Trophoblast cell (in vitro differentiated cells and primary cell): ENCODE results near the gene PPP1R36.
A peak's percentile ranks its signal among the peaks of the same experiment; 100 is the strongest.

Source experiments
- DNase-seq, 2 donors: peaks; one replicate each; pipeline ENCODE4 v3.0.0-alpha.2; 2016
- H2AFZ ChIP-seq: 2 replicates; pipeline ENCODE4 v1.6.1; 2013; ENCODE audit warnings: low read length, moderate library complexity, mild to moderate bottlenecking; ENCODE audit not compliant: insufficient read depth, poor library complexity
- H2AK5ac ChIP-seq: 2 replicates; pipeline ENCODE4 v1.6.1; 2013; ENCODE audit warnings: mild to moderate bottlenecking, low read length
- H2BK120ac ChIP-seq: 2 replicates; pipeline ENCODE4 v1.6.1; 2013; ENCODE audit warnings: low read length, mild to moderate bottlenecking, moderate library complexity; ENCODE audit not compliant: insufficient read depth, poor library complexity
- H2BK12ac ChIP-seq: 2 replicates; pipeline ENCODE4 v1.6.1; 2013; ENCODE audit warnings: mild to moderate bottlenecking, low read length, moderate library complexity
- H2BK5ac ChIP-seq: 2 replicates; pipeline ENCODE4 v1.6.1; 2013; ENCODE audit warnings: low read length, low read depth, moderate library complexity, mild to moderate bottlenecking; ENCODE audit not compliant: poor library complexity
- H3K14ac ChIP-seq: 2 replicates; pipeline ENCODE4 v1.6.1; 2013; ENCODE audit warnings: mild to moderate bottlenecking, low read length
- H3K18ac ChIP-seq: 2 replicates; pipeline ENCODE4 v1.6.1; 2013; ENCODE audit warnings: mild to moderate bottlenecking, low read length
- H3K23ac ChIP-seq: 2 replicates; pipeline ENCODE4 v1.6.1; 2013; ENCODE audit warnings: low read length
- H3K27ac ChIP-seq: 2 replicates; pipeline ENCODE4 v1.5.1; 2013; ENCODE audit warnings: low read depth, mild to moderate bottlenecking, inconsistent platforms, low read length, moderate library complexity
- H3K27me3 ChIP-seq: 2 replicates; pipeline ENCODE4 v1.6.1; 2013; ENCODE audit warnings: inconsistent platforms, mild to moderate bottlenecking, low read length, moderate library complexity; ENCODE audit not compliant: insufficient read depth
- H3K36me3 ChIP-seq, 2 experiments: 1 replicate in 1 of 2; 2 replicates in 1 of 2; pipeline ENCODE4 v1.6.1; 2013; ENCODE audit warnings: low read length in 2 of 2, mild to moderate bottlenecking in 2 of 2, moderate library complexity in 1 of 2; ENCODE audit not compliant: insufficient read depth in 2 of 2, control insufficient read depth in 1 of 2
- H3K4ac ChIP-seq: 2 replicates; pipeline ENCODE4 v1.6.1; 2013; ENCODE audit warnings: low read depth, mild to moderate bottlenecking, low read length, moderate library complexity
- H3K4me1 ChIP-seq, 2 experiments: 1 replicate in 1 of 2; 2 replicates in 1 of 2; pipeline ENCODE4 v1.6.1; 2013; ENCODE audit warnings: low read length in 2 of 2, mild to moderate bottlenecking in 2 of 2, moderate library complexity in 1 of 2; ENCODE audit not compliant: insufficient read depth in 2 of 2, control insufficient read depth in 1 of 2
- H3K4me2 ChIP-seq: 2 replicates; pipeline ENCODE4 v1.6.1; 2013; ENCODE audit warnings: inconsistent platforms, mild to moderate bottlenecking, low read length, moderate library complexity
- H3K4me3 ChIP-seq: 2 replicates; pipeline ENCODE4 v1.5.1; 2013; ENCODE audit warnings: mild to moderate bottlenecking, low read depth, low read length, inconsistent platforms
- H3K79me1 ChIP-seq: one replicate; pipeline ENCODE4 v1.6.1; 2013; ENCODE audit warnings: low read length
- H3K79me2 ChIP-seq: 2 replicates; pipeline ENCODE4 v1.6.1; 2013; ENCODE audit warnings: low read length, mild to moderate bottlenecking; ENCODE audit not compliant: control insufficient read depth, insufficient read depth, poor library complexity
- H3K9ac ChIP-seq: 2 replicates; pipeline ENCODE4 v1.6.1; 2013; ENCODE audit warnings: mild to moderate bottlenecking, low read length
- H3K9me3 ChIP-seq: 2 replicates; pipeline ENCODE4 v1.6.1; 2013; ENCODE audit warnings: low read depth, mild to moderate bottlenecking, control low read depth, inconsistent platforms, low read length; ENCODE audit not compliant: insufficient read depth
- H4K12ac ChIP-seq: 2 replicates; pipeline ENCODE4 v1.6.1; 2013; ENCODE audit warnings: low read depth, mild to moderate bottlenecking, low read length, moderate library complexity
- H4K8ac ChIP-seq: 2 replicates; pipeline ENCODE4 v1.6.1; 2013; ENCODE audit warnings: low read depth, mild to moderate bottlenecking, low read length, moderate library complexity
- H4K91ac ChIP-seq: one replicate; pipeline ENCODE4 v1.6.1; 2013; ENCODE audit warnings: low read depth, mild to moderate bottlenecking, low read length, moderate library complexity
- WGBS: extraction: QIAGEN DNeasy Blood & Tissue Kit; methylation state at CpG from one replicate; pipeline ENCODE4 v1.1.7; 2013; ENCODE audit warnings: missing lambda C conversion rate; ENCODE audit not compliant: insufficient read length, insufficient coverage; ENCODE audit errors: extremely low coverage; 5-methylcytosine and 5-hydroxymethylcytosine counted together

PPP1R36 gene

DNA sequence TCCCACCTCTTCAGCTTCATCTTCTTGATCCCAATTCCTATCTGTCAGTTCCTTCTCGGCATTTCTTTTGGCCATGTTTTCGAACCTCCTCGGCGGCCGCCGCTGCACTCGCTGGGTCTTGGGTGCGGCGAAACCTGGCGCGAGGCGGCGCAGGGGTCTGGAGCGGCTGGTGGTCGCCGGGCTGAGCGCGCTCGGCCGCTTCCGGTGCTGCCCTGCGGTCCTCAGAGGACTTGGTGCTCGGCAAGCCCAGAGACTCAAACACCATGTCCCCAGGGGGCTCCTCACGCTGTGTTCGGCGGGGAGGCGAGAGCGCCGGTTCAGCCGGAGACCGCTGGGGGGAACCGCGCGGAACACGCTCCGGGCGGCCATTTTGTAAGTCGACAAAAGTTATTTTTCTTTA, 51.8 kb downstream of the PPP1R36 start:
- H3K14ac ChIP-seq = no peak overlapping the region
- no peaks in the 10 kb centered on the region for H3K79me1 ChIP-seq
- no peak overlapping the region for H3K4me3 ChIP-seq
- H4K91ac ChIP-seq = no peak overlapping the region
- no peak overlapping the region for H4K12ac ChIP-seq
- no peak overlapping the region for H2BK5ac ChIP-seq
- no peak overlapping the region for H3K4ac ChIP-seq
- no peaks in the 10 kb centered on the region for H3K36me3 ChIP-seq
- H3K27ac ChIP-seq = no peak overlapping the region
- H3K4me2 ChIP-seq = no peak overlapping the region
- no peak overlapping the region for H2BK120ac ChIP-seq
- no peak overlapping the region for H3K23ac ChIP-seq
- peaks cover 5 to 8% of the 10 kb centered on the region in 2 experiments for H3K4me1 ChIP-seq
- no peak overlapping the region for H2AFZ ChIP-seq
- no peak overlapping the region for H3K18ac ChIP-seq
- no peaks in the 10 kb centered on the region for H3K79me2 ChIP-seq
- no peak overlapping the region for H4K8ac ChIP-seq
- no peaks in the 10 kb centered on the region for H3K9me3 ChIP-seq
- no peak overlapping the region for H3K9ac ChIP-seq
- no peak overlapping the region for H2AK5ac ChIP-seq
- no CpG with 5 or more reads among the region's 38 CpGs for WGBS
- peak in 1 of 2 donors; percentile 37 for DNase-seq
- H2BK12ac ChIP-seq = no peak overlapping the region
- H3K27me3 ChIP-seq = no peaks in the 10 kb centered on the region

DNA sequence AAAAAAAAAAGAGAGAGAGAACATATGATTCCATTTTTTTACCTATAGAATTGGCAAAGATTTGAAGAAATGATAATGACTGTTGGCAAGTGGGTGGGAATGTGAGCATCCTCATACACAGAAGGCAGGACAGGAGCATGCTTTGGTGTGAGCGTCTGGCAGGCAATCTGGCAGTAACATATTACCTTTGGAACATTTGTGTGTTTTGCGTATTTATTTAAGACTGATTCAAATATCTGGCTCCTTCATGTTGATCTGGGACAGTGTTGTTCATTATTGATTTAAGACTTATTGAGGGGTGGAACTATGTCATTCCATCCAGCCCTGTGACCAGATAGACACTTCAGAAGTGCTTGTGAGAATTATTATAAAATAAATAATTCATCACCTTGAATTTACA, 53.1 kb downstream of the PPP1R36 start:
- no peak overlapping the region for H2AFZ ChIP-seq
- WGBS = no CpG with 5 or more reads among the region's 2 CpGs
- H2BK120ac ChIP-seq = no peak overlapping the region
- no peak for DNase-seq
- no peak overlapping the region for H4K12ac ChIP-seq
- H3K14ac ChIP-seq = no peak overlapping the region
- H4K8ac ChIP-seq = no peak overlapping the region
- H2BK5ac ChIP-seq = no peak overlapping the region
- H3K18ac ChIP-seq = no peak overlapping the region
- H3K79me2 ChIP-seq = no peaks in the 10 kb centered on the region
- H3K4ac ChIP-seq = no peak overlapping the region
- no peak overlapping the region for H3K9ac ChIP-seq
- H3K27me3 ChIP-seq = no peaks in the 10 kb centered on the region
- no peak overlapping the region for H3K4me2 ChIP-seq
- peaks cover 6 to 8% of the 10 kb centered on the region in 2 experiments for H3K4me1 ChIP-seq
- H3K79me1 ChIP-seq = no peaks in the 10 kb centered on the region
- no peak overlapping the region for H2BK12ac ChIP-seq
- H3K36me3 ChIP-seq = no peaks in the 10 kb centered on the region
- H3K4me3 ChIP-seq = no peak overlapping the region
- no peaks in the 10 kb centered on the region for H3K9me3 ChIP-seq
- H3K23ac ChIP-seq = no peak overlapping the region
- no peak overlapping the region for H3K27ac ChIP-seq
- H2AK5ac ChIP-seq = no peak overlapping the region
- no peak overlapping the region for H4K91ac ChIP-seq

DNA sequence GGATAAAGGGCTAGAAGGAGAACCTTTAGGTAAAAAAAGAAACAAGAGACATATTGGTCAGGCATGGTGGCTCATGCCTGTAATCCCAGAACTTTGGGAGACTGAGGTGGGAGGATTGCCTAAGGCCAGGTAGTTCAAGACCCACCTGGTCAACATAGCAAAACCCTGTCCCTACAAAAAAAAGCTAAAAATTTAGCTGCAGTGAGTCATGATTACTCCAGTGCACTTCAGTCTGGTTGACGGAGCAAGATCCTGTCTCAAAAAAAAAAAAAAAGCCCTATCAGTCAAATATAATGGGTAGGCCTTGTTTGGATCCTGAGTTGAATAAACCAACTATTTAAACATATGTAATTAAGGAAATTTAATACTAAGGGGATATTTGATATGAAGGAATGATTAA, 54.2 kb downstream of the PPP1R36 start:
- no peak overlapping the region for H4K91ac ChIP-seq
- H3K79me2 ChIP-seq = no peaks in the 10 kb centered on the region
- H2BK120ac ChIP-seq = no peak overlapping the region
- H3K9me3 ChIP-seq = no peaks in the 10 kb centered on the region
- no peaks in the 10 kb centered on the region for H3K79me1 ChIP-seq
- H4K12ac ChIP-seq = no peak overlapping the region
- H4K8ac ChIP-seq = no peak overlapping the region
- WGBS = no CpG with 5 or more reads among the region's 1 CpG
- no peak overlapping the region for H2AFZ ChIP-seq
- DNase-seq = no peak
- H2AK5ac ChIP-seq = no peak overlapping the region
- no peak overlapping the region for H3K4me3 ChIP-seq
- no peaks in the 10 kb centered on the region for H3K36me3 ChIP-seq
- H3K9ac ChIP-seq = no peak overlapping the region
- no peak overlapping the region for H2BK5ac ChIP-seq
- H3K4me2 ChIP-seq = no peak overlapping the region
- H2BK12ac ChIP-seq = no peak overlapping the region
- H3K4me1 ChIP-seq = peaks cover 6 to 8% of the 10 kb centered on the region in 2 experiments
- no peak overlapping the region for H3K23ac ChIP-seq
- H3K4ac ChIP-seq = no peak overlapping the region
- no peak overlapping the region for H3K14ac ChIP-seq
- no peaks in the 10 kb centered on the region for H3K27me3 ChIP-seq
- H3K27ac ChIP-seq = no peak overlapping the region
- H3K18ac ChIP-seq = no peak overlapping the region

DNA sequence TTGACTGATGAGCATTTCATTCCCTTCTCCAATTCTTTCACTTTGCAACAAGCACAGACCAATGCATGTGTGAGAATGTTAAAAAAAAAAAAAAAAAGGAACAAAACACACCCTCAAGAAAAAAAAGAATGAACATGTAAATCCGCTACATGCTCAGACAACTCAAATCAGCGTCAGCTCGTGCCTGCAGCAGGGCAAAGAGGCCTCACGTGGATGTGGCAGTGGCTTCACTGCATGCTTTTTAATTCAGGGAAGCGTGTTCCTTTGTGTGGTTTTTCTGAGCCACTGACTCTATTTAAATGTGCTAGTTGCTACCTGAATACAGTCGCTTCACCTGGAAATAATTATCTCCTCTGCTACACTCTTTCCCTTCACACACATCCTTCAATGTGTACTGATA, 55.1 kb downstream of the PPP1R36 start:
- Histone ChIP-seq H3K79me1 (no peaks in the 10 kb centered on the region), H2BK12ac (no peak overlapping the region), H2AK5ac (no peak overlapping the region), H4K12ac (no peak overlapping the region), H2BK5ac (no peak overlapping the region), H3K27me3 (no peaks in the 10 kb centered on the region), H3K4me1 (peaks cover 6 to 8% of the 10 kb centered on the region in 2 experiments), H3K18ac (no peak overlapping the region), H4K8ac (no peak overlapping the region), H3K14ac (no peak overlapping the region), H3K23ac (no peak overlapping the region), H3K27ac (no peak overlapping the region), H3K4ac (no peak overlapping the region), H3K9me3 (no peaks in the 10 kb centered on the region), H3K36me3 (no peaks in the 10 kb centered on the region), H3K4me2 (no peak overlapping the region), H3K9ac (no peak overlapping the region), H2AFZ (no peak overlapping the region), H3K4me3 (no peak overlapping the region), H3K79me2 (no peaks in the 10 kb centered on the region), H2BK120ac (no peak overlapping the region), H4K91ac (no peak overlapping the region)
- no peak for DNase-seq
- WGBS = no CpG with 5 or more reads among the region's 6 CpGs
